Spleen (tissue), 7 donors: ENCODE data around the gene TMEM204.

Experiments used
- CTCF ChIP-seq, 11 experiments: fragments of 200-600 bp in 7 of 11; fragments of 450-650 bp in 4 of 11; sonication (generic) in 4 of 11; IDR thresholded peaks in 8 of 11; conservative IDR thresholded peaks in 3 of 11; 1 replicate in 7 of 11; 2 replicates in 4 of 11; pipeline versions ENCODE4 v1.4.0 to v1.8.0; 2016 to 2021; ENCODE audit warnings: antibody characterized with exemption in 11 of 11, inconsistent platforms in 4 of 11, mild to moderate bottlenecking in 1 of 11
- POLR2A ChIP-seq, 3 donors: fragments of 450-650 bp; IDR thresholded peaks; one replicate each; pipeline ENCODE4 v1.5.1; 2017; ENCODE audit warnings: antibody characterized with exemption in 3 of 3, mild to moderate bottlenecking in 1 of 3
- POLR2AphosphoS5 ChIP-seq, 3 donors: sonication (generic); formaldehyde crosslinking; IDR thresholded peaks; one replicate each; pipeline ENCODE4 v1.5.1; 2017; ENCODE audit warnings: antibody characterized with exemption in 3 of 3
- donor health status: DM: no; HTN: no; CAD: no; lungs with moderate emphysema.
- donor health status: DM: no; HTN: no; CAD: no.
- donor health status: DM: no; HTN: no; CAD: no.

GRCh38 chr16:1514507-1514906 lies 19.0 kb upstream of the TMEM204 start:
- no peak for TF ChIP-seq CTCF (IDR thresholded peaks at IDR 0.05 in 8 of 11, conservative IDR thresholded peaks at IDR 0.05 in 3 of 11)
- no peak for TF ChIP-seq POLR2A (IDR thresholded peaks at IDR 0.05)
- no peak for TF ChIP-seq POLR2AphosphoS5 (IDR thresholded peaks at IDR 0.05)
